Activated naive CD4-positive, alpha-beta T cell treated with anti-CD3 and anti-CD28 coated beads, Interleukin-2, amount 50 U/mL, for 16 hours (primary cell): ENCODE measurements around the gene OR1N2.
"Not testable (repeated sequence)": the region's sequence is repeated elsewhere in the genome, so short reads cannot be mapped to it uniquely, and the experiment has no call there.

Source experiments
- DNase-seq: peaks from one replicate; pipeline ENCODE4 v3.0.0-alpha.2; 2020

Gene OR1N2, protein sequence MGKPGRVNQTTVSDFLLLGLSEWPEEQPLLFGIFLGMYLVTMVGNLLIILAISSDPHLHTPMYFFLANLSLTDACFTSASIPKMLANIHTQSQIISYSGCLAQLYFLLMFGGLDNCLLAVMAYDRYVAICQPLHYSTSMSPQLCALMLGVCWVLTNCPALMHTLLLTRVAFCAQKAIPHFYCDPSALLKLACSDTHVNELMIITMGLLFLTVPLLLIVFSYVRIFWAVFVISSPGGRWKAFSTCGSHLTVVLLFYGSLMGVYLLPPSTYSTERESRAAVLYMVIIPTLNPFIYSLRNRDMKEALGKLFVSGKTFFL

DNA sequence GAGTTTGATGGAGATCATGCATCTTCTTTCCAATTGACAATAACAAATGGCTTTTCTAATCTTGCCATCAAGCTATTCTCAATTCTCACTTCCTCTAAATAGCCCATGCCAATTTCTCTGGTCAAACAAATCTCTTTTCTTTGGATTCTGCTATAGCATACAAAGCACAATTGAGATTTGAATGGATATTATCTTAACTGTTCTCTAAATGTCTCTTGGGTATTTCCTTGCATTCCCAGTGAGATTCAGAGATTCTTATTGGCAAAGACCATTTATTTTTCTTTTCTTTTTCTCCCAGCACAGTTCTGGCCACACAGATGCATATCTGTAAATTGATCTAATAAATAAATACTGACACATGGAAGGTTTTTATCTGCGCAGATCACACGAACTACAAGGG, at the start of gene OR1N2:
Gene OR1N2, plus strand, starts transcription at position 301 of the 400 bp plus-strand sequence. CDS start 100 bp downstream, outside the sequence.
- DNase-seq = no peak

DNA sequence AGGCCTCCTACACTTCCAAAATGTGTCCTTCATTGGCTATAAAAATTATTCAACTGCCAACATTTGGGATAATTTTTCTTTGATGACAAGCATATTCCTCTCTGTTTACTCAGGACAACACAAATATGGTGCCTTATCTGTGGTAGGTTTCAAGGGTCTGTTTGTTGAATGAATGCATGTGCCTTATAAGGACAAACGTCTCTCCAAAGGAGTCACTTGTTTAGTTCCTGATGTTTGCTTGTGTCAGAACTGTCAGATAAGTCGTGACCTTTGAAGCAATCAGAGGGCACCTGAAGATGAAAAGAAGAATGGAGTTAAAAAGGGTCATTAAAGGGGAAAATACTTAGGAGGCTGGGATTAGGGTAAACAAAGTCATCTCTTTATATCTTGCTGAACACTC, 45.9 kb upstream of the OR1N2 start:
- no peak for DNase-seq

DNA sequence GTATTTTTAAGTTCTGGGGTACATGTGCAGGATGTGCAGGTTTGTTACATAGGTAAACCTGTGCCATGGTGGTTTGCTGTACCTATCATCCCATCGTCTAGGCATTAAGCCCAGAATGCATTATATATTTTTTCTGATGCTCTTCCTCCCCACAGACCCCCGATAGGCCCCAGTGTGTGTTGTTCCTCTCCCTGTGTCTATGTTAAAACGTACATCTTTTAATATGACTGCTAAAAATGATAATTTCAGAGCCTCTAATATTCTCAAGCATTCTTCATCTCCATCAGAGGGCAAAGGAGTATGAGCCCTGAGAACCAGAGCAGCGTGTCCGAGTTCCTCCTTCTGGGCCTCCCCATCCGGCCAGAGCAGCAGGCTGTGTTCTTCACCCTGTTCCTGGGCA, 42.4 kb upstream of the OR1N2 start, which contains the start of gene OR1J2:
Gene OR1J2, plus strand, starts transcription at position 301 of the 400 bp plus-strand sequence. Its CDS starts 0 bp downstream, at position 301.
- DNase-seq = no peak

GRCh38 chr9:122518226-122518625, 34.7 kb upstream of the OR1N2 start:
- DNase-seq = no peak

GRCh38 chr9:122518841-122519240, 34.1 kb upstream of the OR1N2 start, which contains the start of gene OR1J4:
Gene OR1J4 (plus strand): TSS chr9:122519141. CDS start chr9:122519141, 0 bp downstream.
- no peak for DNase-seq

DNA sequence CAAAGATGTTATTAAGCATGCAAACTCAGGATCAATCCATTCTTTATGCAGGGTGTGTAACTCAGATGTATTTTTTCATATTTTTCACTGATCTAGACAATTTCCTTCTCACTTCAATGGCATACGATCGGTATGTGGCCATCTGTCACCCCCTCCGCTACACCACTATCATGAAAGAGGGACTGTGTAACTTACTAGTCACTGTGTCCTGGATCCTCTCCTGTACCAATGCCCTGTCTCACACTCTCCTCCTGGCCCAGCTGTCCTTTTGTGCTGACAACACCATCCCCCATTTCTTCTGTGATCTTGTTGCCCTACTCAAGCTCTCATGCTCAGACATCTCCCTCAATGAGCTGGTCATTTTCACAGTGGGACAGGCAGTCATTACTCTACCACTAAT, 33.5 kb upstream of the OR1N2 start:
- DNase-seq = no peak

DNA sequence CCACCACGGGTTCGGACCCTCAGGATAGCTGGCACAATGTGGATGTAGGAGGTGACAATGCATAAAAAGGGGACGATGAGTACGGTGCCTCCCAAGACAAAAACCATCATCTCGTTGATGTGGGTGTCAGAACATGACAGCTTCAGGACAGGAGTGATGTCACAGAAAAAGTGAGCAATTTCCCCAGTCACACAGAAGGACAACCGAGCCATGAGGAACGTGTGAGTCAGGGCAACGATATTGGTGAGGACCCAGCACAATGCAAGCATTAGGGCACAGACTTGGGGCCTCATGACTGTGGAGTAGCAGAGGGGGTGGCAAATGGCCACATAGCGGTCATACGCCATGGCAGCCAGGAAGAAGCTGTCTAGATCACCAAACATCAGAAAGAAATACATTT, 26.3 kb upstream of the OR1N2 start:
- DNase-seq = no peak

GRCh38 chr9:122527193-122527592, 25.7 kb upstream of the OR1N2 start, which contains the start of gene OR1N1:
Gene OR1N1 (minus strand): TSS chr9:122527293. CDS start chr9:122527293, 0 bp downstream.
- DNase-seq = no peak

- DNase-seq = not testable (repeated sequence)
Measured at GRCh38 chr9:122531157-122531556, 21.8 kb upstream of the OR1N2 start.

DNA sequence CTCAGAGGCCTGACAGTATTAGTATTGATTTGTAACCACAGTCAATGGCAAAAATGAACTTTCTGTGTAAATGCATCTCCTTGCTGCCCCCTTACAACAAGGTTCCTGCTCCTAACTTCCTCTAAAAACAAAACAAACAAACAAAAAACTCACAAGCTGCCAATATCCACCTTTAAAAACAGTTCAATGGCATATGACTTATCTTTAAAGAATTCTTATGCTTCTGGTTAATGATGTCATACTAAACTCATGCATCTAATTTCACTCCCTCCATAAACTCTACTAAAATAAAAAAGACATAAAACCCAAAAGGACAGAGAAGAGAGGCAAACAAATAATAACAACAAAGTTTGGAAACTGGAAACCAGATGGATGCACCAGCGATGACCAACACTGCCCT, 16.8 kb upstream of the OR1N2 start:
- no peak for DNase-seq

GRCh38 chr9:122537066-122537465, 15.8 kb upstream of the OR1N2 start:
- not testable (repeated sequence) for DNase-seq

GRCh38 chr9:122538757-122539156, 14.2 kb upstream of the OR1N2 start:
- DNase-seq = no peak

DNA sequence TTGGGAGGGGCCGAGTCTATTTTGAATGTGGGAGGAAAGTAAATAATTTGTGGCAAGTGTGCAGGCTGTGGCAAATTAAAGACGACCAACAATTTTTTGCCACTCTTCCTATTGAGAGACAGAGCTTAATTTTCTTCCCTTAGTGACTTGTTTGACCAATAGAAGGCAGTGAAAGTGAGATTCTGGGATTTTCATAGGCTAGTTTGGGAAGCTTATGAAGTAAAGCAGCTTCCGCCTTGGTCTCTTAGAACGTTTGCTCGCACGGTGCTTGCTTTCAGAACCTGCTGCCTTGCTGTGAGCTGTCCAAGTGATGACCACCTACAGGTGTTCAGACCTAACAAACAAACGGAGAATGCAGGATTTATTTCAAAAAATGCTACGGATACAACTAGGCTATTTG, 6.7 kb upstream of the OR1N2 start:
- DNase-seq = no peak

- DNase-seq = no peak
Measured at GRCh38 chr9:122551371-122551770, 1.5 kb upstream of the OR1N2 start.

GRCh38 chr9:122561446-122561845, 8.5 kb downstream of the OR1N2 start:
- no peak for DNase-seq

DNA sequence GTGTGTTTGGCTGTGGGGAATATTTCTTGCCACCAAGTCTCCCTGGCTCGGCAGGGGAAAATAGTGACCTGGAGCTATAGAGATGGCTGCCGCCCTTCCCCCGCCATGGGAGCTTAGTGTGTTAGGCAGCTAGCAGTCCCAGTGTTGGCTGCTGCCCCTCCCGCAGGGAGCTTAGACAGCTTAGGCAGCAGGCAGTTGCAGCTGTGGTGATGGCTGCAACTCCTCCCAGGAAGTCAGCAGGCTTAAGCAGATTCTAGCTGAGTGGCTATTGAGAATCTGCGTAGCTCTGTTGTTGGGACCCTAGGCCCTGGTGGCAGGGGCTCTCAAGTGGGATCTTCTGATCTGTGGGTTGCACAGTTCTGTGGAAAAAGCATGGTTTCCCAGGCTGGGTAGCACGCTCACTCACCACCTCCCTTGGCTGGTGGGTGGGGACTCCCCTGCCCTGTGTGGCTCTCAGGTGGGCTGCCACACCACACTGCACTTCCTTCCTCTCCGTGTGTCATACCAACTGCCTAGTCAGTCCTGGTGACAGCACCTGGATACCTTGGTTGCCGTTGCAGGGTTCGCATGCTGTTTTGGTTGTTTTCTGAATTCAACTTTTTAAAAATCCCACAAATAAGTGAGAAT, 9.3 kb downstream of the OR1N2 start:
- DNase-seq = no peak

DNA sequence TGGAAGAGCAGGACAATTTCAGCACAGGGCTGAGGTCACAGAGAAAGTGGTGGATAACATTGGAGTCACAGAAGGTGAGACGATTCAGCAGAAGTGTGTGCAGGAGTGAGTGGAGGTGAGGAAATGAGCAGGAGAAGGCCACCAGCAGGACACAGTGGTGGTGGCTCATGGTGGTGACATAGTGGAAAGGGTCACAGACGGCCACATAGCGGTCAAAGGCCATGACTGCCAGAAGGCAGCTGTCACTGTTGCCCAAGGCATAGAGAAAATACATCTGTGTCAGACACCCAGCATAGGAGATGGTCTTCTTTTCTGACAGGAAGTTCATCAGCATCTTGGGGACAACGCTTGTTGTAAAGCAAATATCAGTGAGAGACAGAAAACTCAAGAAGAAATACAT, 15.0 kb downstream of the OR1N2 start:
- DNase-seq = no peak

DNA sequence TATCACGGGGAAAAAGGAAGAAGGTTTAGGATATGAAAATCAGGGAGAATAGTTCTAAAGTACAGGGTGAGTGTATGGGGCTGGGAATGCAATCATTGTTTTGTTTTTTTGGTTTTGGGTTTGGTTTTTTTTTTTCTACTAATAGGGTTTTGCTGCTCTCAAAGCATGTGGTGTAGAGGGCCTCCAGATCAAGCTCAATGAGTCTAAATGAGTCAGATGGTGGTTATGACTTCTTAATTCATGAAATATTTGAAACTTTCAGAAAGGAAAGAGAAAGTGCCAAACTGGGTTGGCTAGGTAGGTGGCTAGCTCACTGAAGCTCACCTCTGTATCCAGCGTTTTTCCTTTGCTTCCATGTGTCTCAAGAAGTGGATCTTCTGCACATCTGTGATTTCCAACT, 19.5 kb downstream of the OR1N2 start:
- no peak for DNase-seq

DNA sequence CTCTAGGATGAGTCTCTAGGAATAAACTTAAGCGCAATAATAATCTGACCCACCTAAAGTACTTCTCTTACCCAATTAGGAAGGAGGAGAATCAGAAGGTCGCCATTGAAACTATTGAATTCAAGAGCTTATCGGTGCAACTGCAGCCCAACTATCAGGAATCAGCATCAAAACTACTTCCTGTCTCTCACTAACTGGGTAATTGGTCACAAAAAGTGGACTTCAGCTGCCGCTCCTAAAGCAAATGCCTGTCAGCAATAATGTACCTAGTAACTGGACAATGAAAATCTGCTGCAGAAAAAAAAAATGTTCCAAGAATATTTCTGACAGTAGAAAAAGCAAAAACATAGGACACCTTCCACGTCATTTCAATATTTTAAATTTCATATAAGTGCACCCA, 27.0 kb downstream of the OR1N2 start:
- no peak for DNase-seq

DNA sequence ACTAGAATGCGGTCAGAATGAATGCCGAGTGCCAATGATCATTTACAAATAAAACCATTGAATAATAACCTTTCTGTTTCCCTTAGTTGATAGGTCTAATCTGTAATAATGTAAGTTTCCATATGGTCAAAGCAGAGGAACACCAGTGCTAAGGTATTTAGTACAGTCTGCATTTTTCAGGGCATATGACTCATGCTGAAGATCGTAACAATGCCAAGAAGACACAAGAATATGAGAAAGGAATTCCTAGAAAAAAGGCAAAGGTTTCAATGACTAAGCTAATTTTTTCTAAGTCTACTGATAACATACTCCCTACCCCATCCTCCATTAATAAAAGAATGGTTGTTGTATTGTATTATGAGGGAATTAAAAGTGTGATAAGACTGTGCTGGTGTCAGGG, 27.4 kb downstream of the OR1N2 start:
- no peak for DNase-seq

- DNase-seq = not testable (repeated sequence)
Measured at GRCh38 chr9:122583284-122583683, 30.4 kb downstream of the OR1N2 start, which contains the start of gene OR1L8. Gene OR1L8 (minus strand): TSS chr9:122583384. CDS start chr9:122568477, 14,907 bp downstream.
